ENCODE results near the gene EHMT1. TPM values are rescaled to one million over a fixed set of nuclear protein-coding genes. Genes with fewer than 3 reads are reported as not detected.

EHMT1 gene
- total RNA-seq, 1 donor from 2014 or later = 64.5 TPM

DNA sequence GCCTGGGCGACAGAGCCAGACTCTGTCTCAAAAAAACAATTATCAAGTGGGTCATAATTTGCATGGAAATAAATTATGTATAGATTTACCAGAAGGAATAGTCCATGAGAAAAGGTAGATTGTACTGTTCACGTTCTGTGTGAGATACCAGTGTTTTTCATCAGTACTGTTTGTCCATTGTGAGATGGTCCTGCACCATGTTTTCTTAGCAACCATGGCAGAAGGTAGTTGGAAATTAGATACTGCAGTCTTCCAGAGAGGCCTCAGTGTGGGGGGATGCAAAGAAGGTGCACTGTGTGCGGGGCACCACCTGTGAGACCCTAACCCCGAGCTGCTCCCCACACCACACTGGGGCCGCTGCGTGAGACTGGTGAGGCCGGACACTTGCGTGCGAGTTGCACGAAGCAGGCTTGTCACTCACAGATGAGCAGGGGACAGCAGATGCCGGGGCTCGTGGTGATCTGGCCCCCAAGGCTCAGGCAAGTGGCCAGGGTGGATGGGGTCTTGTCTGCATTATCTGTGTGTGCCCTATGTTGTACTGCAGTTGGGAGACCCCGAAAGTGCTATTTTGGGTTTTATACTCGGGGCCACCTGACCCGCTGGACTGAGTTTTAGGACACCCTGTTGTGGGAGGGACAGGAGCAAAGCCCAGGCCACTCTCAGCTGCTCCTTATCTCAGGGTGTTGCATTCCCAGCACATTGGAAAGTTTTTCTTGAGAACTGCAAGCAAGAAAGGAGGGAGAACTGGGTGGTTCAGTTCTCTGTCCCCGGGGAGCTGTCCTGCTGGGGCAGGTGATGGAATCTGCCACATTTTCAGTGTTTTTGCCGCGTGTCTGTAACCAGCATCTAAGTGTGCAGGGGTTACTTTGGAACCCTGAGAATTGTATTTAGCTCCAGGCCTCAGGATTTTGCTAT is 61.9 kb downstream of the EHMT1 start:
- Histone ChIP-seq H3K79me2 (ENCODE audit: insufficient read depth, low read length) (peaks cover 92% of the 10 kb centered on the region), H3K9ac (ENCODE audit: low read length) (no peak overlapping the region), H3K27me3 (ENCODE audit: insufficient read depth, low read length) (no peaks in the 10 kb centered on the region), H3K4me1 (ENCODE audit: insufficient read depth, low read length) (peaks cover 8% of the 10 kb centered on the region), H2AFZ (ENCODE audit: low read depth, low read length) (no peak overlapping the region), H4K20me1 (ENCODE audit: insufficient read depth, low read length) (peaks cover 81% of the 10 kb centered on the region), H3K4me2 (ENCODE audit: low read length) (no peak overlapping the region), H3K27ac (ENCODE audit: low read depth, low read length) (no peak overlapping the region), H3K9me3 (ENCODE audit: insufficient read depth, low read depth, low read length) (no peaks in the 10 kb centered on the region), H3K4me3 (ENCODE audit: insufficient read depth, low read depth, low read length) (no peak overlapping the region), H3K36me3 (ENCODE audit: insufficient read depth, low read length) (no peaks in the 10 kb centered on the region)
- Mint-ChIP-seq H3K36me3 (ENCODE audit: low read depth, unreplicated experiment) (peaks cover under 1% of the 10 kb centered on the region), H3K9me3 (ENCODE audit: unreplicated experiment) (no peaks in the 10 kb centered on the region), H3K27me3 (ENCODE audit: low read depth, unreplicated experiment) (no peaks in the 10 kb centered on the region), H3K27ac (ENCODE audit: unreplicated experiment) (no peak overlapping the region), H3K4me1 (ENCODE audit: low read depth, unreplicated experiment) (peaks cover 10% of the 10 kb centered on the region), H3K4me3 (ENCODE audit: unreplicated experiment) (no peak overlapping the region)
- FAIRE-seq = no peak
- no peak for DNase-seq (ENCODE audit: low read depth)
- TF ChIP-seq, protein P1, sequence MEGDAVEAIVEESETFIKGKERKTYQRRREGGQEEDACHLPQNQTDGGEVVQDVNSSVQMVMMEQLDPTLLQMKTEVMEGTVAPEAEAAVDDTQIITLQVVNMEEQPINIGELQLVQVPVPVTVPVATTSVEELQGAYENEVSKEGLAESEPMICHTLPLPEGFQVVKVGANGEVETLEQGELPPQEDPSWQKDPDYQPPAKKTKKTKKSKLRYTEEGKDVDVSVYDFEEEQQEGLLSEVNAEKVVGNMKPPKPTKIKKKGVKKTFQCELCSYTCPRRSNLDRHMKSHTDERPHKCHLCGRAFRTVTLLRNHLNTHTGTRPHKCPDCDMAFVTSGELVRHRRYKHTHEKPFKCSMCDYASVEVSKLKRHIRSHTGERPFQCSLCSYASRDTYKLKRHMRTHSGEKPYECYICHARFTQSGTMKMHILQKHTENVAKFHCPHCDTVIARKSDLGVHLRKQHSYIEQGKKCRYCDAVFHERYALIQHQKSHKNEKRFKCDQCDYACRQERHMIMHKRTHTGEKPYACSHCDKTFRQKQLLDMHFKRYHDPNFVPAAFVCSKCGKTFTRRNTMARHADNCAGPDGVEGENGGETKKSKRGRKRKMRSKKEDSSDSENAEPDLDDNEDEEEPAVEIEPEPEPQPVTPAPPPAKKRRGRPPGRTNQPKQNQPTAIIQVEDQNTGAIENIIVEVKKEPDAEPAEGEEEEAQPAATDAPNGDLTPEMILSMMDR (IDR thresholded peaks at IDR 0.05; ENCODE audit: insufficient read depth, low read depth, low read length) = no peak
- TF ChIP-seq EZH2 (IDR thresholded peaks at IDR 0.05; ENCODE audit: insufficient read depth, low read length) = no peak

DNA sequence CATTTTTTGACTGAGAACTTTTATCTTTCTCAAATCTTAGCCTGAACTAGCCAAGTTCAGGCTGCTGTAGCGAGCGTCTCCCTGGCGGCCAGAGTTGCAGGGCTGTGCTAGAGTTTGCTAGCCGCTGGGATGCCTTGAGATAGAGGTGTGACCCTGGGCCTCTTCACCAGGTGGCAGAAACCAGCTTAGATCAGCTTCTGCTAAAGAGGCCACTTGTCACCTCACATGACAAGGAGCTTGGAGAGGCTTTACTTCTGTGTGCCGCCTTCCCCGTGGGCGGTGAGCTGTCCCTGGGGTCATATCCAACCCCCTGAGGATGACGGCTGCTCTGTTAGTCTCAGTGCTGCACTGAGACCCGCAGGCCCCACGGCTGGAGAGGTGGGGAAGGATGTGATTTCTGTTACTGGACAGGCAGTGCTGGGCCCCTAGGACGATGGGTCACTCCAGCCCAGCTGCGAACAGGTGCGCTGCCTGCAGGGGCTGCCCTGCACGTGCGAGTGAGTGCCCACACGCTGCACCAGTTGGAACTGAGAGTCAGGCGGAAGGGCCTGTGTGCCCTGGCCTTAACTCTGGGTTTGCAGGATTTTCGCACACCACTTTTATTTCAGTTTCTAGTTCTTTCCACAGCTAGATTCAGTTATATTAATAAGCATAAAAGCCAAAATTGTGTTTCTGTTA is 63.8 kb downstream of the EHMT1 start:
- Mint-ChIP-seq H3K27me3 (ENCODE audit: low read depth, unreplicated experiment) (no peaks in the 10 kb centered on the region), H3K9me3 (ENCODE audit: unreplicated experiment) (no peaks in the 10 kb centered on the region), H3K4me1 (ENCODE audit: low read depth, unreplicated experiment) (peaks cover 18% of the 10 kb centered on the region), H3K4me3 (ENCODE audit: unreplicated experiment) (no peak overlapping the region), H3K36me3 (ENCODE audit: low read depth, unreplicated experiment) (peaks cover 4% of the 10 kb centered on the region), H3K27ac (ENCODE audit: unreplicated experiment) (no peak overlapping the region)
- Histone ChIP-seq H3K4me1 (ENCODE audit: insufficient read depth, low read length) (peaks cover 10% of the 10 kb centered on the region), H3K4me2 (ENCODE audit: low read length) (no peak overlapping the region), H3K9ac (ENCODE audit: low read length) (no peak overlapping the region), H2AFZ (ENCODE audit: low read depth, low read length) (no peak overlapping the region), H3K9me3 (ENCODE audit: insufficient read depth, low read depth, low read length) (no peaks in the 10 kb centered on the region), H3K27me3 (ENCODE audit: insufficient read depth, low read length) (no peaks in the 10 kb centered on the region), H4K20me1 (ENCODE audit: insufficient read depth, low read length) (peaks cover 85% of the 10 kb centered on the region), H3K27ac (ENCODE audit: low read depth, low read length) (no peak overlapping the region), H3K79me2 (ENCODE audit: insufficient read depth, low read length) (peaks cover 94% of the 10 kb centered on the region), H3K4me3 (ENCODE audit: insufficient read depth, low read depth, low read length) (no peak overlapping the region), H3K36me3 (ENCODE audit: insufficient read depth, low read length) (no peaks in the 10 kb centered on the region)
- TF ChIP-seq, protein P1 (IDR thresholded peaks at IDR 0.05; ENCODE audit: insufficient read depth, low read depth, low read length) = no peak
- TF ChIP-seq EZH2 (IDR thresholded peaks at IDR 0.05; ENCODE audit: insufficient read depth, low read length) = no peak
- FAIRE-seq (no peak), DNase-seq (ENCODE audit: low read depth) (no peak)

All from astrocyte (in vitro differentiated cells and primary cell).